COLO668 (cell line): Measurements from ENCODE around the gene AKAP9.
A peak's percentile ranks its signal among the peaks of the same experiment; 100 is the strongest.
"Not testable (repeated sequence)": the region's sequence is repeated elsewhere in the genome, so short reads cannot be mapped to it uniquely, and the experiment has no call there.

Experiments used
- DNase-seq: peaks from one replicate; lab custom pipeline; 2025; ENCODE audit not compliant: unreplicated experiment; lab: John Stamatoyannopoulos, UW

Gene AKAP9

GRCh38 chr7:92131764-92132330 lies 191.2 kb downstream of the AKAP9 start:
- DNase-seq = no peak

GRCh38 chr7:92133133-92133736 lies 192.6 kb downstream of the AKAP9 start:
- DNase-seq = no peak

DNA sequence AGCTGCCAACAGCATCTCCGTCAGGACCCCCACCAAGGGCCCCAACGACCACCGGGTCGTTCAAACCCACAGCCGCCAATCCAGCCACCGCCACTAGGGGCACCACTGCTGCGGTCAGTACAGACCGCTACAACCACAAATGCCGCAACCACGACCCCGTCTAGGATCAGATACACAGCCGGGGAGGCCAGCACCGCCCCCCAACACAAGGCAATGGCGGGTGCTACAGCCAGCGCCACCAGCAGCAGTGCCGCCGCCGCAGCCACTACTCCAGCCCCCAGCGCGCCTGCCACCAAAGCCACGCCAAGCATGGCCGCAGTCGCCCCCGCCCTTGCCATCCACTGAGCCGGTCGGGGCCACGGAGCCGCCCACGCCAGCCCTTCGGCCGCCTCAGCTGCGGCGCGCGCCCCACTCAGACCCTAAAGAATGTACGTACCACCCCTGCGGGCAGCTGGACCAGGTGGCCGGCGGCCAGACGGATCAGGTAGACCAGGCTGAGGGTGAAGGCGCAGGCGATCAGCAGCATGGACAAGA lies 193.1 kb downstream of the AKAP9 start:
- peak; percentile 81 for DNase-seq

DNA sequence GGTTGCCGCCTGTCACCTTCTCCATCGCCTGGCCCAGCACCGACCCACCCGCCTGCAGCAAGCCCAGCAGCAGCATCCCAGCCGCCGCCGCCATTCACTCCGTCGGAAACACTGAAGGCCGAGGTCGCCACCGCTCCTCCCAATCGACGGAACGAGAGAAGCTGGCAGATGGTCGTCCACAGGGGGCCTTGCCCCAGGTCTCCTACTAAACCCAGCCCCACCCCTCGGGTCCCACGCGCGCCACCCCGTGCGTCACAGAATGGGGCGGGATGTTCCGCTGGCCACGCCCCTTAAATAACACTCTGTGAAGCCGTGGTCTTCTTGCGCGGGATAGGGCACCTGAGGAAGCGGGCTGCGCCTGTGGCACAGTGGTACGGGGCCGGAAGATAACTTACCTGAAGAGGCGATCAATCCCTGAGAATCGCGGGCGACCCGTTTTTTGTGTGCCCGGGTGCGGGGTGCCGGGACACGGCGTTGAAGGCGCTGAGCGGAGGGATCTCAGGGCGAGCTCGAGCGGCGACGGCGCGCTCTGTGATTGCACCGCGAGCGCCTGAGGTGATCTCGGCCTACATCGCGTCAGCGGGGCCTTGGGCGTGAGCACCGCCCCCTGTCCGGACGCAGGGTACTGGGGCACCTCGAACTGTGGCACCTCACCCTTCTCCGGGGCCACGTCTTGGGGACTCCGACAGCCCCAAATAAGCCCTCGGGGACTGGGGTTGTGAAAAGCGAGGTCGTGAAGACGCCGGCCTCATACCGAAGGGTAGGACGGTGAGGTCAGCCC lies 193.8 kb downstream of the AKAP9 start, which contains the start of gene CYP51A1:
TSS of gene CYP51A1 (minus strand) at position 207 of the 781 bp plus-strand sequence. CDS start at position 94, 113 bp downstream.
- DNase-seq = peak; percentile 93

GRCh38 chr7:92135052-92135889 lies 194.6 kb downstream of the AKAP9 start:
- peak; percentile 41 for DNase-seq

GRCh38 chr7:92137557-92137956 lies 196.9 kb downstream of the AKAP9 start:
- no peak for DNase-seq

GRCh38 chr7:92141161-92141560 lies 200.5 kb downstream of the AKAP9 start:
- DNase-seq = no peak

DNA sequence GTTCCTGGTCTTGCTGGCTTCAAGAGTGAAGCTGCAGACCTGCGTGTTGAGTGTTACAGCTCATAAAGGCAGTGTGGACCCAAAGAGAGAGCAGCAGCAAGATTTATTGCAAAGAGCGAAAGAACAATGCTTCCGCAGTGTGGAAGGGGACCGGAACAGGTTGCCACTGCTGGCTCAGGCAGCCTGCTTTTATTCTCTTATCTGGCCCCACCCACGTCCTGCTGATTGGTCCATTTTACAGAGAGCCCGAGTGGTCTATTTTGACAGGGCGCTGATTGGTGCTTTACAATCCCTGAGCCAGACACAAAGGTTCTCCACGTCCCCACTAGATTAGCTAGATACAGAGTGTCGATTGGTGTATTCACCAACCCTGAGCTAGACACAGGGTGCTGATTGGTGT lies 202.1 kb downstream of the AKAP9 start:
- DNase-seq = not testable (repeated sequence)

DNA sequence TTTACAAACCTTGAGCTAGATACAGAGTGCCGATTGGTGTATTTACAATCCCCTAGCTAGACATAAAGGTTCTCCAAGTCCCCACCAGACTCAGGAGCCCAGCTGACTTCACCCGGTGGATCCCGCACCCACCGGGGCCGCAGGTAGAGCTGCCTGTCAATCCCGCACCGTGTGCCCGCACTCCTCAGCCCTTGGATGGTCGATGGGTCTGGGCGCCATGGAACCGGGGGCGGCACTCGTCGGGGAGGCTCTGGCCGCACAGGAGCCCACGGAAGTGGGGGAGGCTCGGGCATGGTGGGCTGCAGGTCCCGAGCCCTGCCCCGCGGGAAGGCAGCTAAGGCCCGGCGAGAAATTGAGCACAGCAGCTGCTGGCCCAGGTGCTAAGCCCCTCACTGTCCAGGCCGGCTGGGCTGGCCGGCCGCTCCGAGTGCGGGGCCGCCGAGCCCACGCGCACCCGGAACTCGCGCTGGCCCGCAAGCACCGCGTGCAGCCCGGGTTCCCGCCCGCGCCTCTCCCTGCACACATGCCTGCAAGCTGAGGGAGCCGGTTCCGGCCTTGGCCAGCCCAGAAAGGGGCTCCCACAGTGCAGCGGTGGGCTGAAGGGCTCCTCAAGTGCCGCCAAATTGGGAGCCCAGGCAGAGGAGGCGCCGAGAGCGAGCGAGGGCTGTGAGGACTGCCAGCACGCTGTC lies 202.7 kb downstream of the AKAP9 start:
- DNase-seq = not testable (repeated sequence)

DNA sequence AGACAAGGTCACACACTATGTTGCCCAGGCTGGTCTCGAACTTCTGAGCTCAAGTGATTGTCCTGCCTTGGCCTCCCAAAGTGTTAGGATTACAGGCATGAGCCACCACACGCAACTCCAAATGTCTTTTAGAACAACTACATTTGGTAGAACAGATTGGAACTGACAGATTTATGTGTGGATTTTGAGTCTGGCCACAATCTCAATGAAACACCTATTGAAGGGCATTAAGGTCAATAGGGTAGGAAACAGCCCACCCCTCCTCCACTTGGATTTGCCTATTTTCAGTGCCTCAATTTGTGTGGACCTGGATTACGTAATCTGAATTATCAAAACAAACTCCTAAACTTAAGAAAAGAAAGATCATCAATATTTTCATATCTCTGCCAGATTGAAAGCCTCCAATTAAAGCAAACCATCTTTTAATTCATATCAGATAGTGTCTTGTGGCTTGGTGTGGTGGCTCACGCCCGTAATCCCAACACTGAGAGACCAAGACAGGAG lies 209.1 kb downstream of the AKAP9 start:
- DNase-seq = no peak

DNA sequence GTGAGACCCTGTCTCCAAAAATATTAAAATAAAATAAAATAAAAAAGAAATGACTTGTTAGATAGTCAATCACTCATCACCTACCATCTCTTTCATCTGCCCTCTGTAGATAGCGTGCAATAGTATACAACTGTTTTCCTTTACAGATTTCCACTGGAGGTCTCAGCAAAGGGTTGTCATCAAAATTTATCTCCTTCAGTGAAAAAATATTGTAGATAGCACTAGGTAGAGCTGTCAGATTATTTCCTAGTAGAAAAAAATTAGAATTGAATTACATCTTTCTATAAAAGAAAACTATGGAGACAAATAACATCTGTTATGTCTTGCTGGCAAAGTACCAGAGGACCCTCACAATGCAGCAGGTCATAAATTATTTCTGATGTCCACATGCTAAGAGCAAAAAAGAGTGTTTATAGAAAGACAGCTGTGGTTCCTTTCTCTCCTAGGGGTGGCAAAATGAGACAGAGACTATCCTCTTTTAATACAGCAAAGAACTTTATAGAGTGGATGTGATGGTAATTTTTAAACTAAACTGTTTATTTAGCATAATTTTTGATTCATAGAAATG lies 209.9 kb downstream of the AKAP9 start:
- DNase-seq = no peak

DNA sequence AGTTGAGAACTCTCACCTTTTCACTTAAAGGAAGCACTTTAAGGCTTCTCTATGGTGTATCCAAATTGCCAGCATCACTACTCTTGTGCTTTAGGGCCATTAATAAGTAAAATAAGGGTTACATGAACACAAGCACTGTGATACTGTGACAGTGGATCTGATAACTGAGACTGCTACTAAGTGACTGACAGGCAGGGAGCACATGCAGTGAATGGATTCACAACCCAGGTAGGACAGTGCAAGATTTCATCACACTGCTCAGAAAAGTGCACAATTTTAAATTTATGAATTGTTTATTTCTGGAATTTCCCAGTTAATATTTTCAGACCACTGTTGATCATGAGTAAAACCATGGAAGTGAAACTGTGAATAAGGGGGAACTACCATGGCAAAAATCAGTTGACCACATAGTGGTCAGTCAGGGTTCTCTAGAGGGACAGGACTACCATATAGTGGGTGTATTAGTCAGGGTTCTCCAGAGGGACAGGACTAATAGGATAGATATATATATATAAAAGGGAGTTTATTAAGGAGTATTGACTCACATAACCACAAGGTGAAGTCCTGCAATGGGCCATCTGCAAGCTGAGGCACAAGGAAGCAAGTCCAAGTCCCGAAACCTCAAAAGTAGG lies 214.6 kb downstream of the AKAP9 start:
- DNase-seq = no peak

DNA sequence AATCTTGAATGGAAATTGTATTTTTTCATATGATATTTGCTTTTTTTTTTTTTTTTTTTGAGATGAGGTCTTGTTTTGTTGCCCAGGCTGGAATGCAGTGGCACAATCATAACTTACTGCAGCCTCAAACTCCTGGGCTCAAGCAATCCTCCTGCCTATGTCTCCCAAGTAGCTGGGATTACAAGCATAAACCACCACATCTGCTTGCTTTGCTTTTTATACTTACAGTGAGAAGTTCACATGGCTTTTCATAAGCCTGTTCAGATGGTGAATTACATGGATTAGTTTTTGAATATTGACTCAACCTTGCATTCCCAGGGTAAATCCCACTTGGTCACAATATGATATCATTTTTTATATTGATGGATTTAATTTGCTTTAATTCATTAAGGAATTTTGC lies 216.3 kb downstream of the AKAP9 start:
- no peak for DNase-seq

GRCh38 chr7:92158660-92159575 lies 218.3 kb downstream of the AKAP9 start:
- DNase-seq = no peak
